Fibroblast of gingiva (primary cell): Measurements from ENCODE around the gene RAB11FIP5.

Experiments used
- DNase-seq: peaks from one replicate; pipeline ENCODE4 v3.0.0-alpha.2; 2011; ENCODE audit warnings: low read depth

RAB11FIP5 gene

DNA sequence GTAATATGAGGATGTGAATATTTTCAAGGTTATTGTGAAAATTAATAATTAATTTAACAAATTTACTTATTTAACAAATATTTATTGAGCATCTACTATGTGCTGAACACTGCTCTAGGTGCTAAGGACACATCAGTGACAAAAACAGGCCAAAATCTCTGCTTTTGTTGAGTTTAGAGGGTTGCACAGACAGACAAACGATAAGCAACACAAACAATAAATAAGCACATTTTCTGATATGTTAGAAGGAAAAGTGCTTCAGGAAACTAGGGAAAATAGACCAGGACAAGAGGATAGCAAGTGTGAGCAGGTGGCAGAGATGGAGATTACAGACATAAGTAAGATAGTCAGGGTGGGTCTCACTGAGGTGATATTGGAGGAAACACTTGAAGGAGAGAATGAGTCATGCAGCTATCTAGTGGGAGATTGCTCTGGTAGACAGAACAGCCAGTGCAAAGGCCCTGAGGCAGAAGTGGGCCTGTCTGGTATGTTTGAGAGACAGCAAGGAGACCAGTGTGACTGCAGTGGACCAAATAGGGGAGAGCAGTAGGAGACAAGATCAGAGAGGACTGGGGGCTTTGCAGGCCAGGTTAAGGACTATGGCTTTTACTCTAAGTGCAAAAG, 79.5 kb downstream of the RAB11FIP5 start:
- no peak for DNase-seq

- no peak for DNase-seq
These were observed 80.0 kb downstream of the RAB11FIP5 start for GRCh38 chr2:73032702-73033097.

GRCh38 chr2:73031725-73032701, 80.7 kb downstream of the RAB11FIP5 start:
- no peak for DNase-seq

DNA sequence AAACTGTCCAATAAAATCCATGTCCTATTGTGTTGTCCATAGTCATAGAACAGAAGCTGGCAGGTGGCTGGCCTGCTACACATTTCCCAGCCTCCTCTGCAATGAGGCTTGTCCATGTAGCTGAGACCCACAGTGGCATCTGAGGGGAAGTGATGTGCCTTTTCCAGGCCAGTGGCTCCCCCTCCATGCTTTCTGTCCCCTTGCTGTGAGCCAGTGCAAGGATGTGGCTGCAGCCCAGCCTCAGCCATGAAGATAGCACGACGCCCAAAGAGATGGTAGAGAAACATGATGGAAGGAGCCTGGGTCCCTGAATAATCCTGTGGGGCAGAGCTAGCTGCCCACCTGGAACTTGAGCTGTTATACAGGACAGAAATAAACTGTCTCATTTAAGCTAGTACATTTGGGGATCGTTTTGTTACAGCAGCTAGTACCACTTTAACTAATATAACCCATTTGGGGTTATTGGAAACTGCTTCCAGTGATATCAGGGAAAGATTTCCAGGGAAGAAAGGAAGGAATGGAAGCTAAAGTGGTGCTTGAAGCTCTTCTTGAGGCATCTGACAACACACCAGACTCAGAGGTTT, 81.6 kb downstream of the RAB11FIP5 start:
- DNase-seq, result no peak

- no peak for DNase-seq
These were observed 83.9 kb downstream of the RAB11FIP5 start for GRCh38 chr2:73028841-73029240.

- no peak for DNase-seq
These were observed 85.4 kb downstream of the RAB11FIP5 start for GRCh38 chr2:73027340-73027739.

- no peak for DNase-seq
These were observed 89.3 kb downstream of the RAB11FIP5 start for GRCh38 chr2:73023497-73023896.
